SU-DHL-6 (cell line): ENCODE data around the gene GPD1.
A peak's percentile ranks its signal among the peaks of the same experiment; 100 is the strongest.

Experiments
- H2AFZ ChIP-seq: fragments of 200-600 bp; sonication (generic); 2 replicates; pipeline ENCODE4 v1.6.1; 2014; ENCODE audit warnings: low read depth, mild to moderate bottlenecking, moderate library complexity, mixed read lengths, antibody characterized with exemption, low read length; ENCODE audit not compliant: severe bottlenecking
- H3F3A ChIP-seq: fragments of 200-600 bp; shearing (Covaris generic); 2 replicates; pipeline ENCODE4 v1.6.0; 2016; ENCODE audit warnings: antibody characterized with exemption, mild to moderate bottlenecking; ENCODE audit not compliant: insufficient read depth
- H3K27ac ChIP-seq: fragments of 200-600 bp; sonication (generic); 2 replicates; pipeline ENCODE4 v1.5.1; 2016; ENCODE audit warnings: low read depth, mild to moderate bottlenecking, low read length, moderate library complexity, mixed read lengths
- H3K27me3 ChIP-seq: fragments of 200-600 bp; sonication (generic), shearing (Covaris generic); 2 replicates; pipeline ENCODE4 v1.6.0; 2014; ENCODE audit warnings: mild to moderate bottlenecking, low read length
- H3K36me3 ChIP-seq: fragments of 200-600 bp; sonication (generic); 2 replicates; pipeline ENCODE4 v1.6.1; 2014; ENCODE audit warnings: mild to moderate bottlenecking, low read length, mixed read lengths
- H3K4me2 ChIP-seq: fragments of 300-600, 200-600 bp; shearing (Covaris generic), sonication (generic); 2 replicates; pipeline ENCODE4 v1.6.0; 2014; ENCODE audit warnings: low read length, low read depth, mild to moderate bottlenecking; ENCODE audit not compliant: poor library complexity, severe bottlenecking
- H3K4me3 ChIP-seq: fragments of 200-600 bp; sonication (generic); 2 replicates; pipeline ENCODE4 v1.5.1; 2014; ENCODE audit warnings: antibody characterized with exemption, low read length, mild to moderate bottlenecking, mixed read lengths; ENCODE audit not compliant: insufficient read depth, poor library complexity, severe bottlenecking
- H3K79me2 ChIP-seq: fragments of 200-600 bp; sonication (generic); 2 replicates; pipeline ENCODE4 v1.6.1; 2014; ENCODE audit warnings: mild to moderate bottlenecking, low read length, moderate library complexity; ENCODE audit not compliant: insufficient read depth
- H3K9ac ChIP-seq: fragments of 200-600 bp; sonication (generic); 2 replicates; pipeline ENCODE4 v1.7.0; 2014; ENCODE audit warnings: mild to moderate bottlenecking, low read length
- H3K9me2 ChIP-seq: fragments of 200-600 bp; sonication (generic); replicated peaks from 2 replicates; pipeline ENCODE4 v1.6.1; 2014; ENCODE audit warnings: low read length; ENCODE audit not compliant: insufficient read depth
- H3K9me3 ChIP-seq: fragments of 200-600 bp; sonication (generic); 2 replicates; pipeline ENCODE4 v1.6.1; 2014; ENCODE audit warnings: low read length, mixed read lengths; ENCODE audit not compliant: insufficient read depth
- H4K20me1 ChIP-seq: fragments of 200-600 bp; sonication (generic); 2 replicates; pipeline ENCODE4 v1.6.1; 2014; ENCODE audit warnings: low read depth, mild to moderate bottlenecking, antibody characterized with exemption, low read length, moderate library complexity, mixed read lengths
- CTCF ChIP-seq: fragments of 200-600 bp; sonication (generic); IDR thresholded peaks from one replicate; pipeline ENCODE4 v1.5.1; 2017; ENCODE audit warnings: antibody characterized with exemption, mild to moderate bottlenecking, low read length, moderate library complexity; ENCODE audit not compliant: insufficient read depth, poor library complexity, severe bottlenecking
- EZH2phosphoT487 ChIP-seq: fragments of 200-600 bp; sonication (generic), shearing (Covaris generic); conservative IDR thresholded peaks from 2 replicates; pipeline ENCODE4 v1.6.1; 2018; ENCODE audit warnings: mild to moderate bottlenecking, antibody characterized with exemption, low read length, moderate library complexity, mixed read lengths

The GPD1 gene

GRCh38 chr12:50070314-50071060 is 33.3 kb upstream of the GPD1 start:
- TF ChIP-seq CTCF (peak; percentile 96), EZH2phosphoT487 (no peak)
- H3K79me2 ChIP-seq = no peaks in the 10 kb centered on the region
- no peaks in the 10 kb centered on the region for H3K9me2 ChIP-seq
- no peaks in the 10 kb centered on the region for H3K36me3 ChIP-seq
- H3K9me3 ChIP-seq = no peaks in the 10 kb centered on the region
- H3K4me3 ChIP-seq = no peak overlapping the region
- H3F3A ChIP-seq = no peaks in the 10 kb centered on the region
- H3K4me2 ChIP-seq = no peak overlapping the region
- no peaks in the 10 kb centered on the region for H3K27me3 ChIP-seq
- H4K20me1 ChIP-seq = no peaks in the 10 kb centered on the region
- no peak overlapping the region for H2AFZ ChIP-seq
- H3K27ac ChIP-seq = no peak overlapping the region
- no peak overlapping the region for H3K9ac ChIP-seq

DNA sequence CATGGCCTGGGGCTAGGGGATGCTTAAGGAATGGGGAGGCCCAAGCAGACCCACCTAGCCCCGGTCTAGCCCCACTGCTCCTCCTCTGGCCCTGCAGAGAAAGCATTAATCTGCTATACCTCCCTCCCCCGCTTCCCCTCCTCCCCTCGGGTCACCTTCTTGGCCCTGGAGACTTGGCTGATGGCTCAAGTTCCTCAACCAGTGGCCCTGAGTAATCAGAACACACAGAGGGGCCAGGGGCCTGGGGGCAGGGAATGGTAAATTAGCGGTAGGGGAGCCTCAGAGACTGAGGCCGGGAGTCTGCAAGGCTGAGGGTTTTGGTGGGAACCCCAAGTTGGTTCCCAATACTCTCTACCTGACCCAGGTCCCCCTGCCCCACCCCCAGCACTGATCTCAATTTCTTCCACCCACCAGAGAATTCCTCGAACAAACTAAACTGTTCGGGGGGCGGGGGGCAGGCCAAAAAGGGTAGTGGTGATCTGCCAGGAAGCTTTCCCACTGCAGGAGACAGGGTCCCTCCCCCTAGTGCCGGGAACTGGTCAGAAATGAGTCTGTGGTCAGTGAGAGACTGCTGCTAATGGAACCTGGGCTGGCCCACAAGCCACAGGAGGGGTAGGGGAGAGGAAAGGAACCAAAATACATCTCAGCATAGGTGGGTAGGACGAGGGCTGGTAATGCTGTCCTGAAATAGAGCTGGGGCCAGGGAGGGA is 31.5 kb upstream of the GPD1 start:
- no peaks in the 10 kb centered on the region for H3F3A ChIP-seq
- H3K27me3 ChIP-seq = no peaks in the 10 kb centered on the region
- no peaks in the 10 kb centered on the region for H3K9me2 ChIP-seq
- H4K20me1 ChIP-seq = no peaks in the 10 kb centered on the region
- no peaks in the 10 kb centered on the region for H3K36me3 ChIP-seq
- no peak overlapping the region for H2AFZ ChIP-seq
- no peak overlapping the region for H3K27ac ChIP-seq
- H3K79me2 ChIP-seq = no peaks in the 10 kb centered on the region
- no peak overlapping the region for H3K4me2 ChIP-seq
- H3K4me3 ChIP-seq = no peak overlapping the region
- TF ChIP-seq EZH2phosphoT487 = no peak
- TF ChIP-seq CTCF = no peak
- no peak overlapping the region for H3K9ac ChIP-seq
- no peaks in the 10 kb centered on the region for H3K9me3 ChIP-seq

- H3K9ac ChIP-seq = no peak overlapping the region
- H3K9me2 ChIP-seq = no peaks in the 10 kb centered on the region
- no peak overlapping the region for H2AFZ ChIP-seq
- no peaks in the 10 kb centered on the region for H4K20me1 ChIP-seq
- H3K9me3 ChIP-seq = no peaks in the 10 kb centered on the region
- H3K27me3 ChIP-seq = no peaks in the 10 kb centered on the region
- H3K4me3 ChIP-seq = no peak overlapping the region
- TF ChIP-seq EZH2phosphoT487 = no peak
- no peak for TF ChIP-seq CTCF
- no peaks in the 10 kb centered on the region for H3K36me3 ChIP-seq
- H3K4me2 ChIP-seq = no peak overlapping the region
- H3K27ac ChIP-seq = no peak overlapping the region
- no peaks in the 10 kb centered on the region for H3K79me2 ChIP-seq
- H3F3A ChIP-seq = no peaks in the 10 kb centered on the region
Observed at GRCh38 chr12:50073206-50073605, 30.6 kb upstream of the GPD1 start.
